ENCODE data around the gene PTPRR. TPM values are rescaled to one million over a fixed set of nuclear protein-coding genes. Genes with fewer than 3 reads are reported as not detected.

PTPRR gene
- total and polyA plus RNA-seq, 12 donors: 0.20 to 1.7 (median 0.74) TPM

GRCh38 chr12:70686299-70686698, 234.2 kb downstream of the PTPRR start:
- ATAC-seq: no peak
- DNase-seq: no peak
- peaks cover 0 to 8% (median 3%) of the 10 kb centered on the region in 9 donors for H3K4me1 ChIP-seq
- intact Hi-C loops (cut with DNase I): no loop called here
- H3K9me3 ChIP-seq: no peaks in the 10 kb centered on the region
- H3K4me3 ChIP-seq: no peak overlapping the region
- no peak overlapping the region for H3K27ac ChIP-seq
- H3K36me3 ChIP-seq: no peaks in the 10 kb centered on the region
- WGBS, 2 donors: 83 to 86% methylated on average over 2 of the region's 2 CpGs
- TF ChIP-seq CTCF (IDR thresholded peaks at IDR 0.05): no peak
- H3K27me3 ChIP-seq: no peaks in the 10 kb centered on the region

GRCh38 chr12:70683976-70684375, 236.6 kb downstream of the PTPRR start:
- Histone ChIP-seq H3K4me3 (no peak overlapping the region), H3K4me1 (no peaks in the 10 kb centered on the region), H3K9me3 (peaks cover 0 to 5% (median 0%) of the 10 kb centered on the region in 11 donors), H3K36me3 (no peaks in the 10 kb centered on the region), H3K27me3 (no peaks in the 10 kb centered on the region), H3K27ac (no peak overlapping the region)
- intact Hi-C loops (cut with DNase I): no loop called here
- no peak for TF ChIP-seq CTCF (IDR thresholded peaks at IDR 0.05)
- 85 to 86% methylated on average over 3 of the region's 3 CpGs for WGBS, 2 donors
- DNase-seq: no peak
- ATAC-seq: no peak

GRCh38 chr12:70671698-70672097, 248.8 kb downstream of the PTPRR start:
- Histone ChIP-seq H3K4me3 (no peak overlapping the region), H3K36me3 (no peaks in the 10 kb centered on the region), H3K9me3 (peaks cover 0 to 9% (median 0%) of the 10 kb centered on the region in 11 donors), H3K4me1 (peaks cover 0 to 14% (median 0%) of the 10 kb centered on the region in 9 donors), H3K27ac (no peak overlapping the region), H3K27me3 (no peaks in the 10 kb centered on the region)
- no peak for TF ChIP-seq CTCF (IDR thresholded peaks at IDR 0.05)
- no peak for DNase-seq
- intact Hi-C loops (cut with DNase I): no loop called here
- ATAC-seq: no peak
- WGBS, 2 donors: 89 to 96% methylated on average over 5 of the region's 5 CpGs

GRCh38 chr12:70670948-70671347, 249.6 kb downstream of the PTPRR start:
- H3K27me3 ChIP-seq: no peaks in the 10 kb centered on the region
- no peak for TF ChIP-seq CTCF (IDR thresholded peaks at IDR 0.05)
- H3K36me3 ChIP-seq: no peaks in the 10 kb centered on the region
- H3K4me1 ChIP-seq: peaks cover 0 to 14% (median 0%) of the 10 kb centered on the region in 9 donors
- no peak overlapping the region for H3K27ac ChIP-seq
- DNase-seq (no peak), ATAC-seq (no peak)
- 56 to 63% methylated on average over 3 of the region's 3 CpGs for WGBS, 2 donors
- intact Hi-C loops (cut with DNase I): no loop called here
- peaks cover 0 to 6% (median 0%) of the 10 kb centered on the region in 11 donors for H3K9me3 ChIP-seq
- H3K4me3 ChIP-seq: no peak overlapping the region

Measured in heart right ventricle (tissue), 16 donors.